Activated naive CD8-positive, alpha-beta T cell treated with anti-CD3 and anti-CD28 coated beads for 36 hours (primary cell): ENCODE data around the gene IL17C. TPM values are rescaled to one million over a fixed set of nuclear protein-coding genes. Genes with fewer than 3 reads are reported as not detected.
A peak's percentile ranks its signal among the peaks of the same experiment; 100 is the strongest.

Experiments used
- DNase-seq: peaks from one replicate; pipeline ENCODE4 v3.0.0; 2021
- H3K27ac Mint-ChIP-seq: one replicate; pipeline ENCODE4 v1.8.0; 2022; ENCODE audit warnings: mild to moderate bottlenecking, moderate library complexity, mixed read lengths
- H3K27me3 Mint-ChIP-seq: one replicate; pipeline ENCODE4 v1.8.0; 2022; ENCODE audit warnings: mild to moderate bottlenecking, mixed read lengths
- H3K36me3 Mint-ChIP-seq: one replicate; pipeline ENCODE4 v1.8.0; 2021; ENCODE audit warnings: mild to moderate bottlenecking, mixed read lengths
- H3K4me1 Mint-ChIP-seq: one replicate; pipeline ENCODE4 v1.8.0; 2021; ENCODE audit warnings: mixed read lengths
- H3K4me3 Mint-ChIP-seq: one replicate; pipeline ENCODE4 v1.8.0; 2022; ENCODE audit warnings: mild to moderate bottlenecking, moderate library complexity, mixed read lengths
- H3K9me3 Mint-ChIP-seq: one replicate; pipeline ENCODE4 v1.8.0; 2022; ENCODE audit warnings: mixed read lengths
- total RNA-seq, 2 experiments: library from RNA; stranded (reverse); gene quantifications; one replicate each; pipeline ENCODE4 v1.2.3, GENCODE V29; 2021

Gene IL17C
- not detected for total RNA-seq

GRCh38 chr16:88638323-88639230, at the start of gene IL17C:
TSS of gene IL17C (plus strand) at chr16:88638572. CDS start at chr16:88638642, 70 bp downstream.
- peaks cover 32% of the 10 kb centered on the region for H3K4me1 Mint-ChIP-seq
- H3K36me3 Mint-ChIP-seq: peaks cover 9% of the 10 kb centered on the region
- H3K9me3 Mint-ChIP-seq: peaks cover 2% of the 10 kb centered on the region
- H3K27ac Mint-ChIP-seq: no peak within 1 kb of the TSS
- no peak within 1 kb of the TSS for H3K4me3 Mint-ChIP-seq
- DNase-seq: no peak
- H3K27me3 Mint-ChIP-seq: peaks cover 33% of the 10 kb centered on the region

GRCh38 chr16:88588754-88589153, 49.6 kb upstream of the IL17C start:
- H3K27me3 Mint-ChIP-seq: no peaks in the 10 kb centered on the region
- no peak overlapping the region for H3K4me3 Mint-ChIP-seq
- DNase-seq: no peak
- H3K9me3 Mint-ChIP-seq: no peaks in the 10 kb centered on the region
- peaks cover 19% of the 10 kb centered on the region for H3K4me1 Mint-ChIP-seq
- H3K27ac Mint-ChIP-seq: peak overlapping the region; percentile 46
- peaks cover 14% of the 10 kb centered on the region for H3K36me3 Mint-ChIP-seq

GRCh38 chr16:88589441-88589840, 48.9 kb upstream of the IL17C start:
- DNase-seq: no peak
- Mint-ChIP-seq H3K9me3 (no peaks in the 10 kb centered on the region), H3K4me1 (peaks cover 18% of the 10 kb centered on the region), H3K27ac (no peak overlapping the region), H3K4me3 (no peak overlapping the region), H3K36me3 (peaks cover 14% of the 10 kb centered on the region), H3K27me3 (no peaks in the 10 kb centered on the region)

- Mint-ChIP-seq H3K27me3 (no peaks in the 10 kb centered on the region), H3K9me3 (no peaks in the 10 kb centered on the region), H3K27ac (peak overlapping the region; percentile 35), H3K4me3 (no peak overlapping the region), H3K4me1 (peaks cover 20% of the 10 kb centered on the region), H3K36me3 (peaks cover 15% of the 10 kb centered on the region)
- DNase-seq: no peak
Observed at GRCh38 chr16:88591577-88592021, 46.8 kb upstream of the IL17C start.

GRCh38 chr16:88593061-88593460, 45.3 kb upstream of the IL17C start:
- no peak for DNase-seq
- Mint-ChIP-seq H3K27ac (no peak overlapping the region), H3K27me3 (no peaks in the 10 kb centered on the region), H3K36me3 (peaks cover 14% of the 10 kb centered on the region), H3K4me1 (peaks cover 23% of the 10 kb centered on the region), H3K9me3 (no peaks in the 10 kb centered on the region), H3K4me3 (no peak overlapping the region)

GRCh38 chr16:88593489-88593888, 44.9 kb upstream of the IL17C start:
- Mint-ChIP-seq H3K27me3 (no peaks in the 10 kb centered on the region), H3K27ac (no peak overlapping the region), H3K9me3 (no peaks in the 10 kb centered on the region), H3K4me3 (no peak overlapping the region), H3K36me3 (peaks cover 11% of the 10 kb centered on the region), H3K4me1 (peaks cover 21% of the 10 kb centered on the region)
- DNase-seq: no peak

- Mint-ChIP-seq H3K27ac (no peak overlapping the region), H3K9me3 (no peaks in the 10 kb centered on the region), H3K4me1 (peaks cover 20% of the 10 kb centered on the region), H3K27me3 (no peaks in the 10 kb centered on the region), H3K36me3 (peaks cover 11% of the 10 kb centered on the region), H3K4me3 (no peak overlapping the region)
- no peak for DNase-seq
Observed at GRCh38 chr16:88593910-88594309, 44.5 kb upstream of the IL17C start.

GRCh38 chr16:88595101-88595500, 43.3 kb upstream of the IL17C start:
- H3K9me3 Mint-ChIP-seq: no peaks in the 10 kb centered on the region
- DNase-seq: no peak
- H3K36me3 Mint-ChIP-seq: peaks cover 11% of the 10 kb centered on the region
- H3K27ac Mint-ChIP-seq: no peak overlapping the region
- peaks cover 20% of the 10 kb centered on the region for H3K4me1 Mint-ChIP-seq
- H3K27me3 Mint-ChIP-seq: no peaks in the 10 kb centered on the region
- H3K4me3 Mint-ChIP-seq: no peak overlapping the region

- Mint-ChIP-seq H3K4me3 (no peak overlapping the region), H3K27me3 (no peaks in the 10 kb centered on the region), H3K27ac (no peak overlapping the region), H3K9me3 (no peaks in the 10 kb centered on the region), H3K4me1 (peaks cover 20% of the 10 kb centered on the region), H3K36me3 (peaks cover 14% of the 10 kb centered on the region)
- no peak for DNase-seq
Observed at GRCh38 chr16:88595921-88596320, 42.5 kb upstream of the IL17C start.

GRCh38 chr16:88596483-88596882, 41.9 kb upstream of the IL17C start:
- Mint-ChIP-seq H3K4me3 (no peak overlapping the region), H3K27me3 (no peaks in the 10 kb centered on the region), H3K36me3 (peaks cover 17% of the 10 kb centered on the region), H3K27ac (no peak overlapping the region), H3K9me3 (no peaks in the 10 kb centered on the region), H3K4me1 (peaks cover 19% of the 10 kb centered on the region)
- DNase-seq: no peak

GRCh38 chr16:88597856-88598491, 40.4 kb upstream of the IL17C start:
- H3K27me3 Mint-ChIP-seq: no peaks in the 10 kb centered on the region
- peaks cover 17% of the 10 kb centered on the region for H3K36me3 Mint-ChIP-seq
- peaks cover 11% of the 10 kb centered on the region for H3K4me1 Mint-ChIP-seq
- H3K27ac Mint-ChIP-seq: no peak overlapping the region
- no peaks in the 10 kb centered on the region for H3K9me3 Mint-ChIP-seq
- H3K4me3 Mint-ChIP-seq: no peak overlapping the region
- no peak for DNase-seq

GRCh38 chr16:88599092-88599733, 39.2 kb upstream of the IL17C start:
- no peaks in the 10 kb centered on the region for H3K9me3 Mint-ChIP-seq
- no peak overlapping the region for H3K27ac Mint-ChIP-seq
- H3K4me3 Mint-ChIP-seq: no peak overlapping the region
- H3K36me3 Mint-ChIP-seq: peaks cover 21% of the 10 kb centered on the region
- H3K27me3 Mint-ChIP-seq: no peaks in the 10 kb centered on the region
- no peak for DNase-seq
- H3K4me1 Mint-ChIP-seq: peaks cover 11% of the 10 kb centered on the region

GRCh38 chr16:88599825-88600538, 38.4 kb upstream of the IL17C start:
- no peak overlapping the region for H3K4me3 Mint-ChIP-seq
- H3K27ac Mint-ChIP-seq: no peak overlapping the region
- H3K36me3 Mint-ChIP-seq: peaks cover 22% of the 10 kb centered on the region
- no peaks in the 10 kb centered on the region for H3K27me3 Mint-ChIP-seq
- no peak for DNase-seq
- no peaks in the 10 kb centered on the region for H3K9me3 Mint-ChIP-seq
- H3K4me1 Mint-ChIP-seq: peaks cover 9% of the 10 kb centered on the region

GRCh38 chr16:88600539-88600896, 37.9 kb upstream of the IL17C start:
- Mint-ChIP-seq H3K4me1 (peaks cover 9% of the 10 kb centered on the region), H3K27me3 (no peaks in the 10 kb centered on the region), H3K4me3 (no peak overlapping the region), H3K36me3 (peaks cover 19% of the 10 kb centered on the region), H3K27ac (no peak overlapping the region), H3K9me3 (no peaks in the 10 kb centered on the region)
- DNase-seq: no peak
